OCI-LY3 (cell line): ENCODE data around the gene PLA2G6.

Experiments used
- EZH2phosphoT487 ChIP-seq: fragments of 200-600 bp; shearing (Covaris generic); IDR thresholded peaks from 2 replicates; pipeline ENCODE4 v1.6.1; 2018; ENCODE audit warnings: antibody characterized with exemption, mixed run types, low read depth
- TF ChIP-seq, protein P1 (sequence below): fragments of 200-600, 300-600 bp; sonication (generic); IDR thresholded peaks from 2 replicates; pipeline ENCODE4 v1.5.1; 2014; ENCODE audit warnings: antibody characterized with exemption, low read length, low read depth

DNA sequence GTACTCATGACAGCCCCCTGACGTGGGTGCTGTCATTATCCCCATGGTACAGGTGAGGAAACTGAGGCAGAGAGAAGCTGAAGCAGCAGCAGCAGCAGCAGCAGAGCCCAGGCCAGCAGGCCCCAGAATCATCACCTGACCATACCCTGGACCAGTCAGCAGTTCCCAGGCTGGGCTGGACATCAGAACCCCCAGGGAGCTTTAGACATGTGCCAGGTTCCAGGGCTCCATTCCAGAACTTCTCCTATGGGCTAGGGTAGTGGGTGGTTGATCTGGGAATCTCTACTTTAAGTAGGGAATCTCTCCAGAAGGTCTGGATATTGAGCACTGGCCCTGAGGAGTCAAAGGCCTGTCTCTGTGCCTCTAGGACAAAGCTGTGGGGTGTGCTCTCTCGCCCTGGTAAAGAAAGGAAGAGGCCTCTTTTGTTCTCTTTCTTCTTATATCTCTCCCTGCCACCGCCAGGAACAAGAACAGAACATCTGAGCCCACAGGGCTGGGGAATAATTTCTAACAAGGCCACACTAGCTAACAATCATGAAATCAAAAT lies 46.8 kb upstream of the PLA2G6 start:
- TF ChIP-seq, protein P1, sequence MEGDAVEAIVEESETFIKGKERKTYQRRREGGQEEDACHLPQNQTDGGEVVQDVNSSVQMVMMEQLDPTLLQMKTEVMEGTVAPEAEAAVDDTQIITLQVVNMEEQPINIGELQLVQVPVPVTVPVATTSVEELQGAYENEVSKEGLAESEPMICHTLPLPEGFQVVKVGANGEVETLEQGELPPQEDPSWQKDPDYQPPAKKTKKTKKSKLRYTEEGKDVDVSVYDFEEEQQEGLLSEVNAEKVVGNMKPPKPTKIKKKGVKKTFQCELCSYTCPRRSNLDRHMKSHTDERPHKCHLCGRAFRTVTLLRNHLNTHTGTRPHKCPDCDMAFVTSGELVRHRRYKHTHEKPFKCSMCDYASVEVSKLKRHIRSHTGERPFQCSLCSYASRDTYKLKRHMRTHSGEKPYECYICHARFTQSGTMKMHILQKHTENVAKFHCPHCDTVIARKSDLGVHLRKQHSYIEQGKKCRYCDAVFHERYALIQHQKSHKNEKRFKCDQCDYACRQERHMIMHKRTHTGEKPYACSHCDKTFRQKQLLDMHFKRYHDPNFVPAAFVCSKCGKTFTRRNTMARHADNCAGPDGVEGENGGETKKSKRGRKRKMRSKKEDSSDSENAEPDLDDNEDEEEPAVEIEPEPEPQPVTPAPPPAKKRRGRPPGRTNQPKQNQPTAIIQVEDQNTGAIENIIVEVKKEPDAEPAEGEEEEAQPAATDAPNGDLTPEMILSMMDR = no peak
- TF ChIP-seq EZH2phosphoT487 = no peak
